Liver (tissue), 9 donors: ENCODE data around the gene PSORS1C1. TPM values are rescaled to one million over a fixed set of nuclear protein-coding genes. Genes with fewer than 3 reads are reported as not detected.

Experiments used
- DNase-seq: peaks from one replicate; pipeline ENCODE4 v3.0.0-alpha.2; 2017; ENCODE audit warnings: low spot score
- H3K27ac ChIP-seq, 2 donors: one replicate each; pipeline ENCODE4 v1.7.0; 2013; ENCODE audit warnings: inconsistent platforms in 2 of 2, low read length in 2 of 2, control low read depth in 1 of 2, low read depth in 1 of 2, mild to moderate bottlenecking in 1 of 2
- H3K27me3 ChIP-seq, 4 donors: one replicate each; pipeline versions ENCODE4 v1.6.1 to v1.7.0; 2013; ENCODE audit warnings: low read length in 3 of 4, inconsistent platforms in 1 of 4, mild to moderate bottlenecking in 1 of 4, moderate library complexity in 1 of 4; ENCODE audit not compliant: control insufficient read depth in 4 of 4, insufficient read depth in 4 of 4
- H3K36me3 ChIP-seq, 4 donors: one replicate each; pipeline versions ENCODE4 v1.6.1 to v1.7.0; 2013; ENCODE audit warnings: low read length in 3 of 4, mild to moderate bottlenecking in 3 of 4, low read depth in 1 of 4, moderate library complexity in 1 of 4; ENCODE audit not compliant: control insufficient read depth in 4 of 4, insufficient read depth in 3 of 4
- H3K4me1 ChIP-seq, 4 donors: one replicate each; pipeline versions ENCODE4 v1.6.1 to v1.7.0; 2013; ENCODE audit warnings: low read length in 3 of 4, mild to moderate bottlenecking in 3 of 4, moderate library complexity in 1 of 4; ENCODE audit not compliant: control insufficient read depth in 4 of 4, insufficient read depth in 4 of 4
- H3K4me3 ChIP-seq, 3 donors: one replicate each; pipeline versions ENCODE4 v1.6.1 to v1.7.0; 2013; ENCODE audit warnings: low read length in 3 of 3, control low read depth in 1 of 3, low read depth in 1 of 3, mild to moderate bottlenecking in 1 of 3
- H3K9ac ChIP-seq, 2 donors: one replicate each; pipeline ENCODE4 v1.7.0; 2013; ENCODE audit warnings: low read length in 2 of 2, mild to moderate bottlenecking in 2 of 2, moderate library complexity in 2 of 2, control low read depth in 1 of 2, low read depth in 1 of 2
- H3K9me3 ChIP-seq, 4 donors: one replicate each; pipeline versions ENCODE4 v1.6.1 to v1.7.0; 2013; ENCODE audit warnings: low read length in 3 of 4; ENCODE audit not compliant: control insufficient read depth in 4 of 4
- ATF3 ChIP-seq: IDR thresholded peaks from 2 replicates; pipeline ENCODE4 v1.6.1; 2016; ENCODE audit warnings: antibody characterized with exemption
- CTCF ChIP-seq: fragments of 150-350 bp; IDR thresholded peaks from 2 replicates; pipeline ENCODE4 v1.5.1; 2017; ENCODE audit warnings: improper control_type of control experiment, low read depth, low read length; ENCODE audit not compliant: missing input control
- EGR1 ChIP-seq, 2 donors: IDR thresholded peaks; 2 replicates each; pipeline ENCODE4 v1.6.1; 2016 to 2018; ENCODE audit warnings: antibody characterized with exemption in 2 of 2, low read depth in 2 of 2
- FOXA2 ChIP-seq: IDR thresholded peaks from 2 replicates; pipeline ENCODE4 v1.6.1; 2016; ENCODE audit warnings: antibody characterized with exemption
- GABPA ChIP-seq, 2 donors: IDR thresholded peaks in 1 of 2; conservative IDR thresholded peaks in 1 of 2; 2 replicates each; pipeline ENCODE4 v1.6.1; 2016; ENCODE audit warnings: antibody characterized with exemption in 2 of 2, mild to moderate bottlenecking in 1 of 2, moderate library complexity in 1 of 2
- HNF4A ChIP-seq, 2 donors: conservative IDR thresholded peaks; 2 replicates each; pipeline ENCODE4 v1.6.1; 2016; ENCODE audit warnings: antibody characterized with exemption in 2 of 2, mild to moderate bottlenecking in 2 of 2
- JUND ChIP-seq, 2 donors: IDR thresholded peaks; 2 replicates each; pipeline ENCODE4 v1.6.1; 2016; ENCODE audit warnings: antibody characterized with exemption in 2 of 2
- MAX ChIP-seq: IDR thresholded peaks from 2 replicates; pipeline ENCODE4 v1.6.1; 2016; ENCODE audit warnings: antibody characterized with exemption
- NR2F2 ChIP-seq: IDR thresholded peaks from 2 replicates; pipeline ENCODE4 v1.6.1; 2016; ENCODE audit warnings: antibody characterized with exemption
- RAD21 ChIP-seq, 2 donors: IDR thresholded peaks; 2 replicates each; pipeline ENCODE4 v1.6.1; 2016; ENCODE audit warnings: antibody characterized with exemption in 2 of 2, mild to moderate bottlenecking in 2 of 2
- REST ChIP-seq: IDR thresholded peaks from 2 replicates; pipeline ENCODE4 v1.6.1; 2016; ENCODE audit warnings: antibody characterized with exemption, mild to moderate bottlenecking
- RXRA ChIP-seq, 2 donors: IDR thresholded peaks; 2 replicates each; pipeline ENCODE4 v1.6.1; 2017 to 2018; ENCODE audit warnings: antibody characterized with exemption in 2 of 2, mild to moderate bottlenecking in 1 of 2
- SP1 ChIP-seq: IDR thresholded peaks from 2 replicates; pipeline ENCODE4 v1.6.1; 2018; ENCODE audit warnings: antibody characterized with exemption, mild to moderate bottlenecking
- TAF1 ChIP-seq: conservative IDR thresholded peaks from 2 replicates; pipeline ENCODE4 v1.6.1; 2016; ENCODE audit warnings: antibody characterized with exemption, mild to moderate bottlenecking
- YY1 ChIP-seq: IDR thresholded peaks from 2 replicates; pipeline ENCODE4 v1.6.1; 2016; ENCODE audit warnings: antibody characterized with exemption, mild to moderate bottlenecking
- ZBTB33 ChIP-seq: IDR thresholded peaks from 2 replicates; pipeline ENCODE4 v1.6.1; 2016; ENCODE audit warnings: antibody characterized with exemption
- WGBS: extraction: QIAGEN DNeasy Blood & Tissue Kit; methylation state at CpG from one replicate; pipeline ENCODE4 v1.1.7; 2013; 5-methylcytosine and 5-hydroxymethylcytosine counted together
- polyA plus RNA-seq, 2 donors: library from polyadenylated mRNA; stranded (reverse) in 1 of 2; unstranded in 1 of 2; fragments of 200-250 nt in 1 of 2; fragments of >200 nt in 1 of 2; fragmentation: Nextera tagmentation in 1 of 2; extraction: Ambion mirVana in 1 of 2; gene quantifications; one replicate each; pipeline versions ENCODE4 v1.2.1 to v1.2.3, GENCODE V29; 2013 to 2015
- total RNA-seq, 2 donors: library from RNA; depleted of rRNA; stranded (reverse); fragments of >200 nt; gene quantifications; one replicate each; pipeline ENCODE4 v1.2.3, GENCODE V29; 2014
- donor health status: healthy.
- donor health status: healthy.
- donor health status: healthy.
- donor health status: healthy.
- donor health status: healthy.

Gene PSORS1C1
- total and polyA plus RNA-seq, 4 donors = under 0.01 to 0.08 TPM; not detected in 2

GRCh38 chr6:31116661-31117385, 2.2 kb downstream of the PSORS1C1 start:
- no peak overlapping the region for H3K27ac ChIP-seq
- H3K36me3 ChIP-seq = no peaks in the 10 kb centered on the region
- H3K9ac ChIP-seq = no peak overlapping the region
- no peaks in the 10 kb centered on the region for H3K27me3 ChIP-seq
- H3K9me3 ChIP-seq = no peaks in the 10 kb centered on the region
- 74% methylated on average over 19 of the region's 19 CpGs for WGBS
- no peaks in the 10 kb centered on the region for H3K4me1 ChIP-seq
- TF ChIP-seq ATF3 = no peak
- no peak for DNase-seq
- H3K4me3 ChIP-seq = no peak overlapping the region

- Histone ChIP-seq H3K4me1 (no peaks in the 10 kb centered on the region), H3K27ac (no peak overlapping the region), H3K9ac (no peak overlapping the region), H3K4me3 (no peak overlapping the region), H3K9me3 (no peaks in the 10 kb centered on the region), H3K36me3 (no peaks in the 10 kb centered on the region), H3K27me3 (no peaks in the 10 kb centered on the region)
- TF ChIP-seq YY1 (no peak), HNF4A (conservative IDR thresholded peaks at IDR 0.05) (no peak), TAF1 (no peak), MAX (no peak), RAD21 (IDR thresholded peaks at IDR 0.05) (no peak), SP1 (no peak), EGR1 (IDR thresholded peaks at IDR 0.05; ENCODE audit: low read depth in 2 of 2) (no peak), REST (no peak), CTCF (no peak), RXRA (IDR thresholded peaks at IDR 0.05) (no peak), GABPA (IDR thresholded peaks at IDR 0.05 in 1 of 2, conservative IDR thresholded peaks at IDR 0.05 in 1 of 2) (no peak), NR2F2 (no peak), JUND (IDR thresholded peaks at IDR 0.05) (no peak), ZBTB33 (no peak), FOXA2 (no peak), ATF3 (no peak)
- 70% methylated on average over 7 of the region's 7 CpGs for WGBS
- no peak for DNase-seq
Observed at GRCh38 chr6:31118178-31118577, 3.6 kb downstream of the PSORS1C1 start.
